Measurements from ENCODE around the gene MAP1LC3C.

DNA sequence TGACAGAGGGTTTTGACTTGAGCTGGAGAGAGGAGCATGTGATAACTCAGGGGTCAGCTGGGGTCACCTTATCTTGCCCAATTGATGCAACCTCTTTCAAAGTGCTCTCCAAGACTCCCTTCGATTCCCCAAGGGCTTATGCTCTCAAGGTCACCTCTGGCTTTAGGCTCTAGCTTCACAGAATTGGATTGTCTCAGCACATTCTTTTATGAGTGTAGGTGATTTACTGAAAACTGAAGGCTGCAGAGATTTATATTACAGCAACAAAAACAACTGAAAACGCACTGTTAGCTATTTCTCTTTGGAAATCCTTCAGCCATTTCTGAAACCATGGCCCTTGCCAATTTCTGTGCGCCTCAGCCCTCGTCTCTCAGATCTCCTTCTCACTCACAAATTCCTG, 34.5 kb upstream of the MAP1LC3C start:
- no peak for TF ChIP-seq CTCF (IDR thresholded peaks at IDR 0.05)
- TF ChIP-seq POLR2AphosphoS5 (IDR thresholded peaks at IDR 0.05) = no peak
- no peak for TF ChIP-seq POLR2A (IDR thresholded peaks at IDR 0.05)
- no peak for TF ChIP-seq EP300 (IDR thresholded peaks at IDR 0.05; ENCODE audit: low read depth)

Data from transverse colon (tissue), 4 donors.